ENCODE measurements around the gene ANKRD33B. TPM values are rescaled to one million over a fixed set of nuclear protein-coding genes. Genes with fewer than 3 reads are reported as not detected.

ANKRD33B gene
- total and polyA plus RNA-seq, 2 experiments from 2014 or later: 2.9 to 15.4 TPM

GRCh38 chr5:10536511-10536910 lies 27.4 kb upstream of the ANKRD33B start (continued):
- TF ChIP-seq STAT1 (IDR thresholded peaks at IDR 0.05; ENCODE audit: unreplicated experiment) (no peak), CTCF (conservative IDR thresholded peaks at IDR 0.05; ENCODE audit: low read depth in 2 of 2) (no peak), ETS1 (IDR thresholded peaks at IDR 0.05) (no peak), ZNF331 (CRISPR knock-in tag; IDR thresholded peaks at IDR 0.05; ENCODE audit: low read depth) (no peak), POLR2AphosphoS5 (IDR thresholded peaks at IDR 0.05; ENCODE audit: low read depth) (no peak), REST (IDR thresholded peaks at IDR 0.05; ENCODE audit: unreplicated experiment) (no peak), JUNB (IDR thresholded peaks at IDR 0.05; ENCODE audit: unreplicated experiment) (no peak), ZNF114 (CRISPR knock-in tag; IDR thresholded peaks at IDR 0.05) (no peak), CREB1 (CRISPR knock-in tag; IDR thresholded peaks at IDR 0.05; ENCODE audit: low read depth) (no peak)

- H3K4me2 ChIP-seq: no peak overlapping the region
- H3K36me3 Mint-ChIP-seq (ENCODE audit: low read depth): no peaks in the 10 kb centered on the region
- H3K27me3 Mint-ChIP-seq (ENCODE audit: insufficient read depth, low read depth, poor library complexity): peaks cover 11% of the 10 kb centered on the region
Measured at GRCh38 chr5:10536931-10537579, 26.8 kb upstream of the ANKRD33B start.

More at GRCh38 chr5:10536931-10537579, 26.8 kb upstream of the ANKRD33B start:
- Histone ChIP-seq H3K4me3 (no peak overlapping the region), H4K20me1 (replicated peaks; ENCODE audit: insufficient read depth) (no peaks in the 10 kb centered on the region), H3F3A (replicated peaks; ENCODE audit: low read depth) (no peaks in the 10 kb centered on the region), H3K4me1 (ENCODE audit: insufficient read depth) (no peaks in the 10 kb centered on the region), H3K79me2 (replicated peaks; ENCODE audit: insufficient read depth) (no peaks in the 10 kb centered on the region), H3K27me3 (ENCODE audit: insufficient read depth) (no peaks in the 10 kb centered on the region), H3K27ac (ENCODE audit: low read depth) (no peak overlapping the region), H2AFZ (no peak overlapping the region), H3K36me3 (ENCODE audit: insufficient read depth) (no peaks in the 10 kb centered on the region), H3K9me2 (ENCODE audit: insufficient read depth) (no peaks in the 10 kb centered on the region)
- TF ChIP-seq POLR2AphosphoS5 (IDR thresholded peaks at IDR 0.05; ENCODE audit: low read depth): no peak
- TF ChIP-seq REST (IDR thresholded peaks at IDR 0.05; ENCODE audit: unreplicated experiment): no peak
- no peak for TF ChIP-seq NANOG (IDR thresholded peaks at IDR 0.05; ENCODE audit: borderline replicate concordance)
- H3K9me3 Mint-ChIP-seq: no peaks in the 10 kb centered on the region
- no peak overlapping the region for H3K27ac Mint-ChIP-seq
- no peak overlapping the region for H3K4me3 Mint-ChIP-seq
- DNase-seq (ENCODE audit: low spot score) (no peak), ATAC-seq (no peak)
- H3K4me1 Mint-ChIP-seq: peaks cover 10% of the 10 kb centered on the region

Data from GM23338 (cell line).